Adipocyte (in vitro differentiated cells): ENCODE data around the gene EGF.
"Not testable (repeated sequence)": the region's sequence is repeated elsewhere in the genome, so short reads cannot be mapped to it uniquely, and the experiment has no call there.

Source experiments
- DNase-seq: peaks from one replicate; pipeline ENCODE4 v3.0.0-alpha.2; 2015; ENCODE audit warnings: low read depth
- H3K27me3 ChIP-seq: replicated peaks from 2 replicates; pipeline ENCODE4 v1.7.0; 2013; ENCODE audit warnings: mild to moderate bottlenecking, low read length, moderate library complexity; ENCODE audit not compliant: control insufficient read depth, insufficient read depth
- H3K36me3 ChIP-seq: 2 replicates; pipeline ENCODE4 v1.7.0; 2013; ENCODE audit warnings: low read length, mild to moderate bottlenecking, moderate library complexity; ENCODE audit not compliant: control insufficient read depth, insufficient read depth, severe bottlenecking
- H3K4me1 ChIP-seq: 2 replicates; pipeline ENCODE4 v1.7.0; 2013; ENCODE audit warnings: mild to moderate bottlenecking, low read length, moderate library complexity; ENCODE audit not compliant: control insufficient read depth, insufficient read depth
- H3K4me3 ChIP-seq: 2 replicates; pipeline ENCODE4 v1.7.0; 2013; ENCODE audit warnings: mild to moderate bottlenecking, low read length, moderate library complexity
- H3K9ac ChIP-seq: 2 replicates; pipeline ENCODE4 v1.7.0; 2013; ENCODE audit warnings: mild to moderate bottlenecking, low read length, moderate library complexity
- H3K9me3 ChIP-seq: 2 replicates; pipeline ENCODE4 v1.7.0; 2013; ENCODE audit warnings: mild to moderate bottlenecking, low read length, moderate library complexity; ENCODE audit not compliant: control insufficient read depth

Gene EGF

GRCh38 chr4:109912706-109913595 lies at the start of gene EGF:
Gene EGF, plus strand, starts transcription at chr4:109912883. Its CDS starts 453 bp downstream, at chr4:109913336.
- H3K4me1 ChIP-seq: no peaks in the 10 kb centered on the region
- DNase-seq: peak; percentile 29
- peak within 1 kb of the TSS; percentile 10 for H3K9ac ChIP-seq
- H3K27me3 ChIP-seq: no peaks in the 10 kb centered on the region
- no peaks in the 10 kb centered on the region for H3K9me3 ChIP-seq
- H3K4me3 ChIP-seq: peak within 1 kb of the TSS; percentile 59
- H3K36me3 ChIP-seq: no peaks in the 10 kb centered on the region

DNA sequence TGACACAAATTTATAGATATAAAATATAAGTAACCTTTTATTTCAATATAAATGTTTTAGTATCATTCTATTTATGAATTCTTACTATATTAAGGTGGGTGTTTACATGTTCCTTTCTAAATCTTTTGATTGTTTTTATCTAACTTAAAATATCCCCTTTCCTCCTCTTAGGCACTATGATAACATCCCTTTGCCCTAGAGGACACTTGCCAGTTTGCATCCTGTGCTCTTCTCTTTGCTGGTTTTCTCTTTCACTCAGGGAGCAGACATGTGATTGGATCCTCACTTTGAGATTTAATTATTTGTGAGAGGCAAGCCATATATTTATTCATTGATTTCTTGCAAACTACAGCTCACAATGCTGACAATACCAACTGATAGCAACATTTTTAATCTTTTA lies 48.5 kb upstream of the EGF start:
- H3K9ac ChIP-seq: no peak overlapping the region
- no peaks in the 10 kb centered on the region for H3K27me3 ChIP-seq
- DNase-seq: no peak
- no peaks in the 10 kb centered on the region for H3K36me3 ChIP-seq
- H3K4me1 ChIP-seq: no peaks in the 10 kb centered on the region
- H3K9me3 ChIP-seq: peaks cover 8% of the 10 kb centered on the region
- H3K4me3 ChIP-seq: no peak overlapping the region

DNA sequence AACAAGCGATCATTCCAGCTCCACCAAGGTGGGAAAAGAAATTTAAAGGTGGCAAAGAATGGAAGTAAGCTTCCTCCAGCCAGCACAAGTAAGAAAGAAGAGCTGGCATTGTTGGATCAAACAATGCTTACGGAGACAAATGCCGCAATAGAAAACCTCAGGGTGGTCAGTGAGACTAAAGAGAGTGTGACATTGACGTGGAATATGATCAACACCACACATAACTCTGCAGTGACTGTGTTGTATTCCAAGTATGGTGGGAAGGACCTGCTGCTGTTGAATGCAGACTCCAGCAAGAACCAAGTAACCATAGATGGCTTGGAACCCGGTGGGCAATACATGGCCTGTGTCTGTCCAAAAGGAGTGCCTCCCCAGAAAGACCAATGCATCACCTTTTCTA lies 42.6 kb upstream of the EGF start:
- H3K4me3 ChIP-seq: no peak overlapping the region
- H3K4me1 ChIP-seq: no peaks in the 10 kb centered on the region
- no peak for DNase-seq
- H3K27me3 ChIP-seq: no peaks in the 10 kb centered on the region
- H3K36me3 ChIP-seq: peaks cover 5% of the 10 kb centered on the region
- no peaks in the 10 kb centered on the region for H3K9me3 ChIP-seq
- H3K9ac ChIP-seq: no peak overlapping the region

DNA sequence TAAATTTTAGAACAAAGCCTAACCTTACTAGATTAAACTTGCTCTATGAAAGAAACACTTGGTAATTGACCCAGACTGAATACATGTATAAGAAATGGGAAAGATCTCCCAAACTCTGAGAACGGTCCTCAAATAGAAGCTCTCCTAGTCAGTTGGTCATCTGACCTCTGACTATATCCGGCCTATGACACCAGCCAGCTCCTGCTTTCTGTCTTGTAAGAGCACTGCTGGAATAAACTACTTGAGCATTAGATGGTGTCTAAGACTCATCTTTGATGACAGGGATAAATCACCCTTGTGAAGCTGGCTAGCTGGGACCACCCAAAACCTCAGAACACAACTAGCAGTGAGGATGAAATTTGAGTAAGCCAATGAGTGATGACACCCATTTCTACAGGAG lies 40.6 kb upstream of the EGF start:
- H3K27me3 ChIP-seq: no peaks in the 10 kb centered on the region
- DNase-seq: no peak
- no peak overlapping the region for H3K9ac ChIP-seq
- no peaks in the 10 kb centered on the region for H3K9me3 ChIP-seq
- H3K36me3 ChIP-seq: peaks cover 5% of the 10 kb centered on the region
- H3K4me1 ChIP-seq: no peaks in the 10 kb centered on the region
- H3K4me3 ChIP-seq: no peak overlapping the region

DNA sequence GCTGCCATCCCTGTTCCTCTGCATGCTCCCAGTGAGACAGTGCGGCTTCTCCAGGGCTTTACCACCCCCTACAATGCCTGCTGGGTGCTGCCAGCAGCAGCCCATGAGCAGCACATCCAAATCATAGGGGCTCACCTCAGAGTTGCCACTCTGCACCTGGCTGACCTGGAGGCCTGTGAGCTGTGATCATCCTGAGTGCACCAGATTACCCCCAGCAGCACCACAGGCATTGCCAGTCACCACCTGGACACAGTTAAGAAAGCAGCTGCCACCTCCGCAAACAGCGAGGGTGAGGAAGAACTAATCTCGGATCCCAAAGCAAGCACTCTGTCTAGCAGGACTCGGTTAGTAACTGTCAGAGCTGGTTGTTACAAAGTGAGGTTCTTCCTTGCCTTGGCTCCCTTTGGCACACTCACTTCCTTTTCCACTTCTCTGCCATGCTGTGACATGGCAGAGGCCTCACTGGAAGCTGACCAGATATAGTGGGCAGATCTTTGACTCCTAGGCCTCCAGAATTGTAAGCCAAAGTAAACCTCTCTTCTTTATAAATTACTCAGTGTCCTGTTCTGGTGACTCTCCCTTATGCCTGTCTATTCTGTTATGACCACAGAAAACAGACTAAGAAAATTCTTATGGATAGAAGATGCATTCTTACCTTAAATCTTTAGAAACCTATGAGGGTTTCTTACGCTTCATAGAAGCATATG lies 39.6 kb upstream of the EGF start:
- Histone ChIP-seq H3K4me1 (no peaks in the 10 kb centered on the region), H3K27me3 (no peaks in the 10 kb centered on the region), H3K9me3 (no peaks in the 10 kb centered on the region), H3K9ac (no peak overlapping the region), H3K36me3 (peaks cover 5% of the 10 kb centered on the region), H3K4me3 (no peak overlapping the region)
- DNase-seq: no peak

DNA sequence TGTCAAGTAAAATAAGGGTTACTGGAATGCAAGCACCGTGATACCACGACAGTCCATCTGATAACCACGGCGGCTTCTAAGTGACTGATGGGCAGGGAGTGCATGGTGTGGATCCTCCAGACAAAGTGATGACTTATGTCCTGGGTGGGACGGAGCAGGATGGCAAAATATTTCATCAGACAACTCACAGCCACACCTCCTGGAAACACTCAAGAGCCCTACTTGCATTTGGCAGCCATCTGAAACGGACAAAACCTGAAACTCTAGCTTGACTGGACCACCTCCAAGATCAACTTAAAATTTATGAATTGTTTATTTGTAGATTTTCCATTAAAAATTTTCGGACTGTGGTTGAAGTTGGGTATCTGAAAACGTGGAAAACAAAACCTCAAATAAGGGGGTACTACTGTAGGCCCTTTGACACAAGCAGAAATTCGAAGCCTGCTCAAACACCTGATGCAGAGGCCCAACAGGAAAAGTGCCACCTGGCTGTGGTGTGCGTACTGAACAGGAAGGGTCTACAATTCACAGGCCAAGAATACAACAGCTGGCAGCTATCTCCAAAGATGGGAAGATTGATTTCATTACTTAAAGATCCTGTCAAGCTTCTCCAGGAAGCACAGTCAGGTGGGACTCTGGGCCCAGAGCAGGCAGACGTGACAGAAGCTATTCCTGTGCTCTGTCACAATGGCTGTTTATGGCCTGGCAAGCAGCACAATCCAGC lies 38.7 kb upstream of the EGF start:
- H3K9me3 ChIP-seq: no peaks in the 10 kb centered on the region
- no peak overlapping the region for H3K4me3 ChIP-seq
- peak; percentile 15 for DNase-seq
- H3K4me1 ChIP-seq: no peaks in the 10 kb centered on the region
- H3K9ac ChIP-seq: no peak overlapping the region
- H3K36me3 ChIP-seq: peaks cover 5% of the 10 kb centered on the region
- peaks cover 3% of the 10 kb centered on the region for H3K27me3 ChIP-seq

GRCh38 chr4:109875106-109875505 lies 37.6 kb upstream of the EGF start:
- no peak for DNase-seq
- Histone ChIP-seq H3K9me3 (no peaks in the 10 kb centered on the region), H3K27me3 (peaks cover 6% of the 10 kb centered on the region), H3K4me3 (no peak overlapping the region), H3K4me1 (no peaks in the 10 kb centered on the region), H3K36me3 (peaks cover 2% of the 10 kb centered on the region), H3K9ac (no peak overlapping the region)

DNA sequence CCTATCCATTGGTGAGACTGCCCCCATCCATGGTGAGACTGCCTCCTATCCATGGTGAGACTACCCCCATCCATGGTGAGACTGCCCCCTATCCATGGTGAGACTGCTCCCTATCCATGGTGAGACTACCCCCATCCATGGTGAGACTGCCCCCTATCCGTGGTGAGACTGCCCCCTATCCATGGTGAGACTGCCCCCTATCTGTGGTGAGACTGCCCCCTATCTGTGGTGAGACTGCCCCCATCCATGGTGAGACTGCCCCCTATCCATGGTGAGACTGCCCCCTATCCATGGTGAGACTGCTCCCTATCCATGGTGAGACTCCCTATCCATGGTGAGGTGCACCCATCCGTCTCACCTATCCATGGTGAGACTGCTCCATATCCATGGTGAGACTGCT lies 37.1 kb upstream of the EGF start:
- not testable (repeated sequence) for H3K9me3 ChIP-seq, H3K9ac ChIP-seq, H3K4me1 ChIP-seq, H3K4me3 ChIP-seq, H3K27me3 ChIP-seq, DNase-seq, H3K36me3 ChIP-seq

- no peak for DNase-seq
- Histone ChIP-seq H3K9me3 (no peaks in the 10 kb centered on the region), H3K36me3 (no peaks in the 10 kb centered on the region), H3K9ac (no peak overlapping the region), H3K4me3 (no peak overlapping the region), H3K27me3 (peaks cover 6% of the 10 kb centered on the region), H3K4me1 (no peaks in the 10 kb centered on the region)
Measured at GRCh38 chr4:109876634-109877265, 35.9 kb upstream of the EGF start.

DNA sequence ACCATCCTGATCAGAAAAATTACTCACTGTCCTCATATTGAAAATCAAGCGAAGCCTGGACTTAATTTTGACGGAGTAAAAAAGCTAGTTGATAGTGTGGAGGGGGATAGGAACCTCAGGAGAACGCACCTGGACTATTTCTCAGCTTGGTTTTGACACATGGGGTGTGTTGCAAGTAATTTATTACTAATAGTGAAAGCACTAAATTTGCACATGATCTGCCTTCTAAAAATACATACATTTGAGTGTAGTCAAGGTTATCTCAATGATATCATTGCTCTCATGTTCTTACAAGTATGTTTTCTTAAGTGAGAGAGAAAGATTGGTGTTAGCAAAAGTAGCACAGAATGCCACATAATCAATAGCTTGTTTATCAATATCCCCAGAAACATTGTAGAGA lies 35.3 kb upstream of the EGF start:
- H3K4me3 ChIP-seq: no peak overlapping the region
- H3K9ac ChIP-seq: no peak overlapping the region
- no peaks in the 10 kb centered on the region for H3K36me3 ChIP-seq
- H3K4me1 ChIP-seq: no peaks in the 10 kb centered on the region
- no peak for DNase-seq
- peaks cover 6% of the 10 kb centered on the region for H3K27me3 ChIP-seq
- no peaks in the 10 kb centered on the region for H3K9me3 ChIP-seq

GRCh38 chr4:109878355-109878754 lies 34.3 kb upstream of the EGF start:
- DNase-seq: no peak
- peaks cover 6% of the 10 kb centered on the region for H3K27me3 ChIP-seq
- no peaks in the 10 kb centered on the region for H3K36me3 ChIP-seq
- H3K9me3 ChIP-seq: no peaks in the 10 kb centered on the region
- H3K9ac ChIP-seq: no peak overlapping the region
- no peak overlapping the region for H3K4me3 ChIP-seq
- H3K4me1 ChIP-seq: no peaks in the 10 kb centered on the region
